Mesangial cell (primary cell): ENCODE data around the gene PPP1R1B. TPM values are rescaled to one million over a fixed set of nuclear protein-coding genes. Genes with fewer than 3 reads are reported as not detected.

Experiments
- total RNA-seq: library from RNA; depleted of rRNA; stranded (reverse); fragments of >200 nt; gene quantifications from 2 replicates; pipeline ENCODE4 v1.2.3, GENCODE V29; 2015

The PPP1R1B gene
- 0.13 TPM in 1 of 2 replicates, not detected in the other for total RNA-seq

GRCh38 chr17:39626171-39627046, at the start of gene PPP1R1B:
Gene PPP1R1B, plus strand, starts transcription at chr17:39626952. Its CDS starts 441 bp downstream, at chr17:39627393.

GRCh38 chr17:39607851-39608130, 19.0 kb upstream of the PPP1R1B start, which contains the start of gene NEUROD2:
Gene NEUROD2, minus strand, starts transcription at chr17:39607920. Its CDS starts 1,321 bp downstream, at chr17:39606599.

GRCh38 chr17:39636927-39637736, 10.4 kb downstream of the PPP1R1B start, which contains the start of gene STARD3:
Gene STARD3, plus strand, starts transcription at chr17:39637144. Its CDS starts 16,388 bp downstream, at chr17:39653532.

GRCh38 chr17:39664581-39665561, 38.1 kb downstream of the PPP1R1B start, which contains the start of gene TCAP:
Gene TCAP, plus strand, starts transcription at chr17:39665349. Its CDS starts 11 bp downstream, at chr17:39665360.

GRCh38 chr17:39667945-39668924, 41.5 kb downstream of the PPP1R1B start, which contains the start of gene PNMT:
Gene PNMT, plus strand, starts transcription at chr17:39668453. Its CDS starts 23 bp downstream, at chr17:39668476.

Other genes starting within 250 kb of the PPP1R1B start
- 3.7 and 15.1 TPM in 2 replicates for gene FBXL20, start 225.3 kb upstream of the PPP1R1B start, total RNA-seq
- gene MED1, start 175.7 kb upstream of the PPP1R1B start, total RNA-seq, result 20.4 and 21.7 TPM in 2 replicates
- 19.9 and 23.5 TPM in 2 replicates for gene CDK12, start 165.5 kb upstream of the PPP1R1B start, total RNA-seq
- gene NEUROD2, start 19.0 kb upstream of the PPP1R1B start, total RNA-seq, result not detected in 2 replicates
- gene STARD3, start 10.2 kb downstream of the PPP1R1B start, total RNA-seq, result 69.4 and 80.1 TPM in 2 replicates
- 0.16 and 0.25 TPM in 2 replicates for gene TCAP, start 38.4 kb downstream of the PPP1R1B start, total RNA-seq
- 1.4 TPM in 1 of 2 replicates, not detected in the other for gene PNMT, start 41.5 kb downstream of the PPP1R1B start, total RNA-seq
- gene PGAP3, start 61.1 kb downstream of the PPP1R1B start, total RNA-seq, result 4.9 and 20.9 TPM in 2 replicates
- gene ERBB2, start 73.1 kb downstream of the PPP1R1B start, total RNA-seq, result 45.1 and 86.2 TPM in 2 replicates
- 40.1 and 55.7 TPM in 2 replicates for gene MIEN1, start 103.6 kb downstream of the PPP1R1B start, total RNA-seq
- 11.4 and 31.8 TPM in 2 replicates for gene GRB7, start 111.0 kb downstream of the PPP1R1B start, total RNA-seq
- gene IKZF3, start 237.4 kb downstream of the PPP1R1B start, total RNA-seq, result not detected in 2 replicates
- gene ZPBP2, start 241.2 kb downstream of the PPP1R1B start, total RNA-seq, result not detected in 2 replicates